Brain pericyte (primary cell): ENCODE data around the gene BBS9.
"Not testable (repeated sequence)": the region's sequence is repeated elsewhere in the genome, so short reads cannot be mapped to it uniquely, and the experiment has no call there.

Experiments
- DNase-seq: peaks from one replicate; pipeline ENCODE4 v3.0.0-alpha.2; 2012; ENCODE audit warnings: low read depth, low spot score

The BBS9 gene

GRCh38 chr7:33276325-33276724 lies 147.0 kb downstream of the BBS9 start:
- DNase-seq, result no peak

GRCh38 chr7:33276729-33277128 lies 147.4 kb downstream of the BBS9 start:
- no peak for DNase-seq

- no peak for DNase-seq
These were observed 148.7 kb downstream of the BBS9 start for GRCh38 chr7:33278095-33278494.

GRCh38 chr7:33286501-33286900 lies 157.1 kb downstream of the BBS9 start:
- no peak for DNase-seq

- no peak for DNase-seq
These were observed 158.4 kb downstream of the BBS9 start for GRCh38 chr7:33287738-33288137.

GRCh38 chr7:33298848-33299247 lies 169.5 kb downstream of the BBS9 start:
- no peak for DNase-seq

- DNase-seq, result no peak
These were observed 170.1 kb downstream of the BBS9 start for GRCh38 chr7:33299425-33299824.

- DNase-seq, result no peak
These were observed 170.8 kb downstream of the BBS9 start for GRCh38 chr7:33300131-33300530.

GRCh38 chr7:33300742-33301141 lies 171.4 kb downstream of the BBS9 start:
- no peak for DNase-seq

- not testable (repeated sequence) for DNase-seq
These were observed 174.7 kb downstream of the BBS9 start for GRCh38 chr7:33303978-33304557.

- no peak for DNase-seq
These were observed 177.8 kb downstream of the BBS9 start for GRCh38 chr7:33307205-33307604.

GRCh38 chr7:33310546-33310945 lies 181.2 kb downstream of the BBS9 start:
- no peak for DNase-seq

GRCh38 chr7:33325754-33326484 lies 196.6 kb downstream of the BBS9 start:
- DNase-seq, result no peak

- no peak for DNase-seq
These were observed 197.1 kb downstream of the BBS9 start for GRCh38 chr7:33326485-33326848.

GRCh38 chr7:33327427-33327826 lies 198.1 kb downstream of the BBS9 start:
- DNase-seq, result no peak

- no peak for DNase-seq
These were observed 205.0 kb downstream of the BBS9 start for GRCh38 chr7:33334349-33334748.

GRCh38 chr7:33336820-33337219 lies 207.5 kb downstream of the BBS9 start:
- no peak for DNase-seq

GRCh38 chr7:33339074-33339790 lies 209.9 kb downstream of the BBS9 start:
- DNase-seq, result no peak

GRCh38 chr7:33346055-33346454 lies 216.7 kb downstream of the BBS9 start:
- DNase-seq, result no peak

- DNase-seq, result no peak
These were observed 221.2 kb downstream of the BBS9 start for GRCh38 chr7:33350577-33350976.

- DNase-seq, result no peak
These were observed 222.3 kb downstream of the BBS9 start for GRCh38 chr7:33351709-33352108.

- DNase-seq, result no peak
These were observed 224.8 kb downstream of the BBS9 start for GRCh38 chr7:33354201-33354600.

GRCh38 chr7:33355386-33355785 lies 226.0 kb downstream of the BBS9 start:
- DNase-seq, result no peak
